ENCODE data around the gene IGF1R.

- TF ChIP-seq RAD21 (IDR thresholded peaks at IDR 0.05; ENCODE audit: low read depth) (no peak), CTCF (IDR thresholded peaks at IDR 0.05 in 2 of 3, conservative IDR thresholded peaks at IDR 0.05 in 1 of 3; ENCODE audit: borderline replicate concordance in 1 of 3, insufficient read depth in 1 of 3, low read depth in 2 of 3, low read length in 2 of 3) (no peak), POLR2A (IDR thresholded peaks at IDR 0.05; ENCODE audit: borderline replicate concordance, extremely low read depth, insufficient read depth, insufficient read length) (no peak), EZH2 (IDR thresholded peaks at IDR 0.05) (no peak), REST (IDR thresholded peaks at IDR 0.05; ENCODE audit: low read depth) (no peak), YY1 (IDR thresholded peaks at IDR 0.05; ENCODE audit: extremely low read depth, insufficient replicate concordance, low read depth, low read length) (no peak), CBX3 (IDR thresholded peaks at IDR 0.05; ENCODE audit: low read depth) (no peak), ZBTB33 (IDR thresholded peaks at IDR 0.05; ENCODE audit: extremely low read depth, insufficient replicate concordance, low read length) (no peak), ZNF274 (IDR thresholded peaks at IDR 0.05; ENCODE audit: low read depth, low read length) (no peak), EZH2phosphoT487 (IDR thresholded peaks at IDR 0.05; ENCODE audit: borderline replicate concordance) (no peak), POLR2AphosphoS5 (IDR thresholded peaks at IDR 0.05; ENCODE audit: low read depth, low read length) (no peak)
These were observed 169.4 kb downstream of the IGF1R start for GRCh38 chr15:98817745-98818144.
